Islet of Langerhans (tissue), 1 donor: ENCODE measurements around the gene PROSER3.

Source experiments
- FAIRE-seq: peaks from one replicate; lab custom pipeline; 2011; peaks lifted over from hg19 to GRCh38; lab: Jason Lieb, UNC

PROSER3 gene

GRCh38 chr19:35739275-35740107 is 18.5 kb upstream of the PROSER3 start:
- no peak for FAIRE-seq

- no peak for FAIRE-seq
These were observed 17.9 kb upstream of the PROSER3 start for GRCh38 chr19:35740108-35740422.

- no peak for FAIRE-seq
These were observed 17.4 kb upstream of the PROSER3 start for GRCh38 chr19:35740423-35741202.

- no peak for FAIRE-seq
These were observed 16.8 kb upstream of the PROSER3 start for GRCh38 chr19:35741203-35741515.

GRCh38 chr19:35742121-35742724 is 15.8 kb upstream of the PROSER3 start, which contains the start of gene IGFLR1:
IGFLR1 (minus strand) TSS chr19:35742452; CDS start chr19:35741180, 1,272 bp downstream.
- FAIRE-seq = no peak

GRCh38 chr19:35743640-35744429 is 14.1 kb upstream of the PROSER3 start:
- FAIRE-seq = no peak

GRCh38 chr19:35744430-35745327 is 13.3 kb upstream of the PROSER3 start:
- no peak for FAIRE-seq

- peak; percentile 90 for FAIRE-seq
These were observed 12.5 kb upstream of the PROSER3 start, which contains the start of the genes PSENEN and U2AF1L4 for GRCh38 chr19:35745328-35746086. PSENEN (plus strand) TSS chr19:35745651; CDS start chr19:35745931, 280 bp downstream. U2AF1L4 (minus strand) TSS chr19:35745418; CDS start chr19:35745391, 27 bp downstream.

- FAIRE-seq = no peak
These were observed 11.9 kb upstream of the PROSER3 start for GRCh38 chr19:35746087-35746462.

GRCh38 chr19:35746531-35746930 is 11.4 kb upstream of the PROSER3 start:
- no peak for FAIRE-seq

- FAIRE-seq = peak; percentile 81
These were observed 9.6 kb upstream of the PROSER3 start, which contains the start of gene LIN37 for GRCh38 chr19:35748106-35749020. LIN37 (plus strand) TSS chr19:35748576; CDS start chr19:35748725, 149 bp downstream.

GRCh38 chr19:35750167-35750566 is 7.8 kb upstream of the PROSER3 start:
- no peak for FAIRE-seq

GRCh38 chr19:35751839-35752745 is 5.9 kb upstream of the PROSER3 start:
- no peak for FAIRE-seq

- no peak for FAIRE-seq
These were observed 5.1 kb upstream of the PROSER3 start for GRCh38 chr19:35752746-35753350.

- no peak for FAIRE-seq
These were observed 4.2 kb upstream of the PROSER3 start for GRCh38 chr19:35753634-35754369.

GRCh38 chr19:35754370-35755130 is 3.4 kb upstream of the PROSER3 start:
- no peak for FAIRE-seq
